WTC11 (cell line): Measurements from ENCODE around the gene CIART.

Source experiments
- ATF1 ChIP-seq: sonication (generic); formaldehyde crosslinking; IDR thresholded peaks from 2 replicates; pipeline ENCODE4 v1.8.1; 2023; ENCODE audit warnings: mild to moderate bottlenecking, moderate library complexity, missing genetic modification reagents
- ATF6 ChIP-seq: sonication (generic); formaldehyde crosslinking; IDR thresholded peaks from 2 replicates; pipeline ENCODE4 v1.8.1; 2023; ENCODE audit warnings: mild to moderate bottlenecking, missing genetic modification reagents
- CBFB ChIP-seq: sonication (generic); formaldehyde crosslinking; IDR thresholded peaks from 2 replicates; pipeline ENCODE4 v1.8.1; 2022; ENCODE audit warnings: mild to moderate bottlenecking, low read depth, missing genetic modification reagents
- CTCF ChIP-seq: fragments of 200-600 bp; IDR thresholded peaks from 2 replicates; pipeline ENCODE4 v1.8.0; 2022; ENCODE audit warnings: antibody characterized with exemption
- E2F1 ChIP-seq: sonication (generic); formaldehyde crosslinking; IDR thresholded peaks from 2 replicates; pipeline ENCODE4 v1.8.0; 2022; ENCODE audit warnings: mild to moderate bottlenecking, missing genetic modification reagents
- E2F5 ChIP-seq: sonication (generic); formaldehyde crosslinking; IDR thresholded peaks from 2 replicates; pipeline ENCODE4 v1.8.1; 2022; ENCODE audit warnings: mild to moderate bottlenecking, moderate library complexity, missing genetic modification reagents
- ETV6 ChIP-seq: sonication (generic); formaldehyde crosslinking; IDR thresholded peaks from 2 replicates; pipeline ENCODE4 v1.8.1; 2022; ENCODE audit warnings: mild to moderate bottlenecking, missing genetic modification reagents
- MAX ChIP-seq: sonication (generic); formaldehyde crosslinking; IDR thresholded peaks from 2 replicates; pipeline ENCODE4 v1.8.0; 2022; ENCODE audit warnings: mild to moderate bottlenecking, missing genetic modification reagents
- NFYB ChIP-seq: sonication (generic); formaldehyde crosslinking; conservative IDR thresholded peaks from 2 replicates; pipeline ENCODE4 v1.8.0; 2022; ENCODE audit warnings: low read depth, missing genetic modification reagents
- NR2C2 ChIP-seq: sonication (generic); formaldehyde crosslinking; IDR thresholded peaks from 2 replicates; pipeline ENCODE4 v1.8.0; 2022; ENCODE audit warnings: mild to moderate bottlenecking, missing genetic modification reagents
- ZNF219 ChIP-seq: sonication (generic); formaldehyde crosslinking; IDR thresholded peaks from 2 replicates; pipeline ENCODE4 v1.8.0; 2023; ENCODE audit warnings: missing genetic modification reagents, mild to moderate bottlenecking, borderline replicate concordance
- ZNF396 ChIP-seq: fragments of 250-450 bp; sonication (Bioruptor Pico); IDR thresholded peaks from 2 replicates; pipeline ENCODE4 v1.8.0; 2021; ENCODE audit warnings: mild to moderate bottlenecking, moderate library complexity, borderline replicate concordance
- TF ChIP-seq, protein P1 (sequence below): sonication (generic); formaldehyde crosslinking; IDR thresholded peaks from 2 replicates; pipeline ENCODE4 v1.8.0; 2023; ENCODE audit warnings: mild to moderate bottlenecking, missing genetic modification reagents

DNA sequence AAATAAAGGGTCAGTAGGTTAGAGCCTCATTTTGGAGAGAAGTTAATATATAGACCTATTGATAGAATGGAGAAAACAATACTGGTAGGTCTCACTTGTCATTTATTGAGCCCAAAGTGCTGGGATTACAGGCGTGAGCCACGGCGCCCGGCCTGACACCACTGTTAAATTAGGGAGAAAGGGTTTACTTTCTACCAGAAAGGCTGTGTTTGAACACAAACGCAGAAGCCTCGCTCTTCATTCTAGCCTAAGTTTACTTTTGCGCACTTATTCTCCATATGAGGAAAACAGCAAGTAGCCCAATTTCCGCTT lies 38.3 kb downstream of the CIART start:
- TF ChIP-seq CTCF: no peak
- TF ChIP-seq ZNF219 (CRISPR knock-in tag): no peak
- TF ChIP-seq ZNF396 (CRISPR knock-in tag): no peak
- no peak for TF ChIP-seq NFYB (CRISPR knock-in tag)
- no peak for TF ChIP-seq NR2C2 (CRISPR knock-in tag)
- no peak for TF ChIP-seq MAX (CRISPR knock-in tag)
- TF ChIP-seq ETV6: no peak
- no peak for TF ChIP-seq E2F1 (CRISPR knock-in tag)
- no peak for TF ChIP-seq ATF1 (CRISPR knock-in tag)
- no peak for TF ChIP-seq CBFB (CRISPR knock-in tag)
- TF ChIP-seq ATF6 (CRISPR knock-in tag): no peak
- TF ChIP-seq E2F5 (CRISPR knock-in tag): no peak
- TF ChIP-seq, protein P1, sequence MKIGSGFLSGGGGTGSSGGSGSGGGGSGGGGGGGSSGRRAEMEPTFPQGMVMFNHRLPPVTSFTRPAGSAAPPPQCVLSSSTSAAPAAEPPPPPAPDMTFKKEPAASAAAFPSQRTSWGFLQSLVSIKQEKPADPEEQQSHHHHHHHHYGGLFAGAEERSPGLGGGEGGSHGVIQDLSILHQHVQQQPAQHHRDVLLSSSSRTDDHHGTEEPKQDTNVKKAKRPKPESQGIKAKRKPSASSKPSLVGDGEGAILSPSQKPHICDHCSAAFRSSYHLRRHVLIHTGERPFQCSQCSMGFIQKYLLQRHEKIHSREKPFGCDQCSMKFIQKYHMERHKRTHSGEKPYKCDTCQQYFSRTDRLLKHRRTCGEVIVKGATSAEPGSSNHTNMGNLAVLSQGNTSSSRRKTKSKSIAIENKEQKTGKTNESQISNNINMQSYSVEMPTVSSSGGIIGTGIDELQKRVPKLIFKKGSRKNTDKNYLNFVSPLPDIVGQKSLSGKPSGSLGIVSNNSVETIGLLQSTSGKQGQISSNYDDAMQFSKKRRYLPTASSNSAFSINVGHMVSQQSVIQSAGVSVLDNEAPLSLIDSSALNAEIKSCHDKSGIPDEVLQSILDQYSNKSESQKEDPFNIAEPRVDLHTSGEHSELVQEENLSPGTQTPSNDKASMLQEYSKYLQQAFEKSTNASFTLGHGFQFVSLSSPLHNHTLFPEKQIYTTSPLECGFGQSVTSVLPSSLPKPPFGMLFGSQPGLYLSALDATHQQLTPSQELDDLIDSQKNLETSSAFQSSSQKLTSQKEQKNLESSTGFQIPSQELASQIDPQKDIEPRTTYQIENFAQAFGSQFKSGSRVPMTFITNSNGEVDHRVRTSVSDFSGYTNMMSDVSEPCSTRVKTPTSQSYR (CRISPR knock-in tag): no peak
